ENCODE results near the gene ZNF536. TPM values are rescaled to one million over a fixed set of nuclear protein-coding genes. Genes with fewer than 3 reads are reported as not detected.

Gene ZNF536
- total RNA-seq, 1 experiment from 2014 or later = 0.35 TPM

- TF ChIP-seq ZNF281 (CRISPR knock-in tag; IDR thresholded peaks at IDR 0.05) (no peak), ZNF425 (CRISPR knock-in tag; conservative IDR thresholded peaks at IDR 0.05) (no peak), GRHL2 (CRISPR knock-in tag; IDR thresholded peaks at IDR 0.05; ENCODE audit: insufficient replicate concordance, severe bottlenecking) (no peak), ATF1 (CRISPR knock-in tag; IDR thresholded peaks at IDR 0.05) (no peak), USF2 (CRISPR knock-in tag; IDR thresholded peaks at IDR 0.05) (no peak)
Measured at GRCh38 chr19:30381366-30381765, 9.2 kb downstream of the ZNF536 start (continued).

- ATAC-seq (no peak), DNase-seq (ENCODE audit: low spot score) (no peak)
- Mint-ChIP-seq H3K4me1 (peaks cover 14% of the 10 kb centered on the region), H3K27me3 (ENCODE audit: low read depth) (peaks cover 5% of the 10 kb centered on the region; the same call in 1 of the 2 replicates), H3K4me3 (no peak overlapping the region), H3K9me3 (no peaks in the 10 kb centered on the region), H3K27ac (no peak overlapping the region), H3K36me3 (no peaks in the 10 kb centered on the region)
- ChIA-PET POLR2A (no interaction called here), CTCF (no interaction called here)
- TF ChIP-seq USF1 (CRISPR knock-in tag; IDR thresholded peaks at IDR 0.05) (no peak), USF2 (CRISPR knock-in tag; IDR thresholded peaks at IDR 0.05) (no peak), ZNF416 (CRISPR knock-in tag; IDR thresholded peaks at IDR 0.05) (no peak), HMGA2 (CRISPR knock-in tag; IDR thresholded peaks at IDR 0.05) (no peak)
Measured at GRCh38 chr19:30385174-30385573, 13.0 kb downstream of the ZNF536 start.

GRCh38 chr19:30385666-30386065 lies 13.5 kb downstream of the ZNF536 start:
- Mint-ChIP-seq H3K4me3 (no peak overlapping the region), H3K36me3 (no peaks in the 10 kb centered on the region), H3K27me3 (ENCODE audit: low read depth) (peaks cover 5% of the 10 kb centered on the region; the same call in 1 of the 2 replicates), H3K4me1 (peaks cover 13% of the 10 kb centered on the region), H3K27ac (no peak overlapping the region), H3K9me3 (no peaks in the 10 kb centered on the region)
- TF ChIP-seq TEAD1 (CRISPR knock-in tag; IDR thresholded peaks at IDR 0.05) (no peak), ATF2 (CRISPR knock-in tag; IDR thresholded peaks at IDR 0.05; ENCODE audit: borderline replicate concordance, low read depth) (no peak), E2F5 (CRISPR knock-in tag; IDR thresholded peaks at IDR 0.05) (no peak), AFF4 (CRISPR knock-in tag; IDR thresholded peaks at IDR 0.05; ENCODE audit: borderline replicate concordance) (no peak), STAT6 (CRISPR knock-in tag; conservative IDR thresholded peaks at IDR 0.05; ENCODE audit: low read depth) (no peak)
- no peak for ATAC-seq
- CTCF ChIA-PET = no interaction called here
- DNase-seq (ENCODE audit: low spot score) = no peak
- POLR2A ChIA-PET = no interaction called here
